IMR-90 (cell line): ENCODE data around the gene SPTB. TPM values are rescaled to one million over a fixed set of nuclear protein-coding genes. Genes with fewer than 3 reads are reported as not detected.

ENCODE experiments used
- ATAC-seq: fragments of 200-7000 bp; cut with Tn5 transposase; 2 replicates; pipeline ENCODE4 v1.9.1; 2020; ENCODE audit warnings: low read depth, mild to moderate bottlenecking, moderate library complexity
- BruUV-seq: library from RNA; stranded (reverse); fragments of 400-500 nt; replicated peaks from 2 replicates; lab custom pipeline; 2021; lab: Mats Ljungman, UMichigan
- CTCF ChIA-PET: fragments of 300-600 bp; formaldehyde crosslinking; extraction: SDS; loops from one replicate; lab custom pipeline; 2021; ENCODE audit warnings: antibody characterized with exemption; lab: Yijun Ruan, JAX
- POLR2A ChIA-PET: fragments of 300-600 bp; sonication (Branson Sonifier 250); formaldehyde crosslinking; loops from one replicate; lab custom pipeline; 2022; ENCODE audit warnings: antibody characterized with exemption; ENCODE audit not compliant: unreplicated experiment; lab: Charles Lee
- DNase-seq: peaks from one replicate; pipeline ENCODE4 v3.0.0; 2013
- H2AFZ ChIP-seq: replicated peaks from 2 replicates; pipeline ENCODE3; 2013; ENCODE audit warnings: low read length, mild to moderate bottlenecking; ENCODE audit not compliant: poor library complexity
- H2AK5ac ChIP-seq: 2 replicates; pipeline ENCODE4 v1.6.1; 2013; ENCODE audit warnings: low read depth, low read length, inconsistent platforms
- H2AK9ac ChIP-seq: replicated peaks from 2 replicates; pipeline ENCODE3; 2013; ENCODE audit warnings: mild to moderate bottlenecking, low read depth, low read length, moderate library complexity; ENCODE audit not compliant: poor library complexity
- H2BK120ac ChIP-seq: 2 replicates; pipeline ENCODE4 v1.6.1; 2013; ENCODE audit warnings: low read depth, low read length, inconsistent platforms
- H2BK15ac ChIP-seq: 3 replicates; pipeline ENCODE4 v1.6.1; 2013; ENCODE audit warnings: low read depth, low read length, inconsistent platforms
- H2BK20ac ChIP-seq: 2 replicates; pipeline ENCODE4 v1.6.1; 2013; ENCODE audit warnings: low read depth, mild to moderate bottlenecking, inconsistent platforms, low read length, moderate library complexity
- H2BK5ac ChIP-seq: 2 replicates; pipeline ENCODE4 v1.6.1; 2013; ENCODE audit warnings: mild to moderate bottlenecking, low read depth, low read length, inconsistent platforms; ENCODE audit not compliant: poor library complexity, severe bottlenecking
- H3K14ac ChIP-seq: replicated peaks from 2 replicates; pipeline ENCODE4 v1.6.1; 2013; ENCODE audit warnings: low read depth, low read length, inconsistent platforms
- H3K18ac ChIP-seq: 2 replicates; pipeline ENCODE4 v1.6.1; 2013; ENCODE audit warnings: low read depth, low read length, control low read depth
- H3K23ac ChIP-seq: 2 replicates; pipeline ENCODE4 v1.6.1; 2013; ENCODE audit warnings: low read depth, low read length, inconsistent platforms
- H3K27ac ChIP-seq: 2 replicates; pipeline ENCODE4 v1.5.1; 2013; ENCODE audit warnings: mild to moderate bottlenecking, control low read depth, low read length; ENCODE audit not compliant: insufficient read depth
- H3K27me3 ChIP-seq: 2 replicates; pipeline ENCODE4 v1.6.1; 2013; ENCODE audit warnings: low read length; ENCODE audit not compliant: control insufficient read depth, insufficient read depth
- H3K36me3 ChIP-seq: 2 replicates; pipeline ENCODE4 v1.6.1; 2013; ENCODE audit warnings: low read length, mixed read lengths; ENCODE audit not compliant: control insufficient read depth, insufficient read depth
- H3K4ac ChIP-seq: 2 replicates; pipeline ENCODE4 v1.6.1; 2013; ENCODE audit warnings: low read depth, low read length, inconsistent platforms
- H3K4me1 ChIP-seq: 2 replicates; pipeline ENCODE4 v1.6.1; 2013; ENCODE audit warnings: low read length, mixed read lengths; ENCODE audit not compliant: control insufficient read depth, insufficient read depth
- H3K4me2 ChIP-seq: 2 replicates; pipeline ENCODE4 v1.6.1; 2013; ENCODE audit warnings: low read depth, mild to moderate bottlenecking, control low read depth, low read length, moderate library complexity
- H3K4me3 ChIP-seq: 2 replicates; pipeline ENCODE4 v1.5.1; 2013; ENCODE audit warnings: low read depth, mild to moderate bottlenecking, control low read depth, low read length, moderate library complexity; ENCODE audit not compliant: insufficient read depth
- H3K56ac ChIP-seq: 2 replicates; pipeline ENCODE4 v1.6.1; 2013; ENCODE audit warnings: low read length, inconsistent platforms; ENCODE audit not compliant: insufficient read depth; ENCODE audit errors: extremely low read depth
- H3K79me1 ChIP-seq, 2 experiments: 2 replicates each; pipeline ENCODE4 v1.6.1; 2013; ENCODE audit warnings: low read length in 2 of 2, inconsistent platforms in 1 of 2, low read depth in 1 of 2
- H3K9ac ChIP-seq: 2 replicates; pipeline ENCODE4 v1.6.1; 2013; ENCODE audit warnings: low read depth, low read length, control low read depth
- H3K9me1 ChIP-seq: 2 replicates; pipeline ENCODE4 v1.6.1; 2013; ENCODE audit warnings: low read length, inconsistent platforms; ENCODE audit not compliant: insufficient read depth
- H3K9me3 ChIP-seq: 2 replicates; pipeline ENCODE4 v1.6.1; 2013; ENCODE audit warnings: low read length; ENCODE audit not compliant: control insufficient read depth, insufficient read depth
- H4K20me1 ChIP-seq: 2 replicates; pipeline ENCODE4 v1.6.1; 2013; ENCODE audit warnings: low read length, inconsistent platforms; ENCODE audit not compliant: insufficient read depth
- H4K5ac ChIP-seq: 2 replicates; pipeline ENCODE4 v1.6.1; 2013; ENCODE audit warnings: mild to moderate bottlenecking, low read depth, low read length, control low read depth
- H4K8ac ChIP-seq, 2 experiments: 2 replicates each; pipeline ENCODE4 v1.6.1; 2013; ENCODE audit warnings: low read depth in 2 of 2, low read length in 2 of 2, control low read depth in 1 of 2, inconsistent platforms in 1 of 2
- H4K91ac ChIP-seq: 2 replicates; pipeline ENCODE4 v1.6.1; 2013; ENCODE audit warnings: low read depth, low read length, inconsistent platforms; ENCODE audit not compliant: insufficient read depth
- CHD1 ChIP-seq: IDR thresholded peaks from 2 replicates; pipeline ENCODE4 v1.6.1; 2012; ENCODE audit warnings: low read depth, low read length, improper control_type of control experiment
- WGBS, 2 experiments: methylation state at CpG; one replicate each; pipeline versions ENCODE4 v1.1.5 to v1.1.7; 2013; ENCODE audit warnings: missing lambda C conversion rate in 2 of 2; ENCODE audit not compliant: insufficient read length in 1 of 2; ENCODE audit errors: extremely low coverage in 2 of 2; 5-methylcytosine and 5-hydroxymethylcytosine counted together
- dilution Hi-C: fragments of 300-500 bp; cut with HindIII; formaldehyde crosslinking; loops from one replicate; pipeline ENCODE4 v1.14.3; 2018; ENCODE audit warnings: low sequenced_read_pairs; ENCODE audit not compliant: unreplicated experiment
- in situ Hi-C: fragments of 300-500 bp; cut with MboI; formaldehyde crosslinking; loops from 3 replicates; pipeline ENCODE4 v1.14.3; 2019; ENCODE audit warnings: low sequenced_read_pairs, inconsistent platforms, mixed read lengths
- intact Hi-C: fragments of 100-400 bp; cut with micrococcal nuclease; formaldehyde crosslinking; loops from 2 replicates; pipeline ENCODE4 v1.10.0; 2022
- polyA plus RNA-seq, 3 experiments: library from polyadenylated mRNA; depleted of rRNA; stranded (reverse); fragments of >200 nt; gene quantifications; 2 replicates each; pipeline ENCODE4 v1.2.3, GENCODE V29; 2012; ENCODE audit warnings: low replicate concordance in 1 of 3
- total RNA-seq: library from RNA; depleted of rRNA; stranded (reverse); fragments of >200 nt; gene quantifications from 2 replicates; pipeline ENCODE4 v1.2.3, GENCODE V29; 2012

SPTB gene
- total and polyA plus RNA-seq, 2 of the 4 experiments (the other 2 are of a cell fraction): under 0.01 to 0.07 TPM

- POLR2A ChIA-PET: no interaction called here
- dilution Hi-C loops: no loop called here
These were observed 168.7 kb downstream of the SPTB start for GRCh38 chr14:64711039-64711438.

More at GRCh38 chr14:64711039-64711438, 168.7 kb downstream of the SPTB start:
- Histone ChIP-seq H3K4me3 (no peak overlapping the region), H3K14ac (no peak overlapping the region), H3K23ac (no peak overlapping the region), H2BK15ac (no peak overlapping the region), H2AK5ac (no peak overlapping the region), H3K4ac (no peak overlapping the region), H2AK9ac (no peak overlapping the region), H3K4me2 (no peak overlapping the region), H3K4me1 (peaks cover 4% of the 10 kb centered on the region; the same call in 1 of the 2 replicates), H3K18ac (no peak overlapping the region), H3K27ac (no peak overlapping the region), H4K8ac (no peak overlapping the region), H3K36me3 (no peaks in the 10 kb centered on the region), H3K56ac (no peak overlapping the region), H3K9me1 (peaks cover 7% of the 10 kb centered on the region), H2BK20ac (no peak overlapping the region), H2BK120ac (no peak overlapping the region), H2AFZ (no peak overlapping the region), H3K9me3 (peaks cover 7% of the 10 kb centered on the region), H4K20me1 (peaks cover 23% of the 10 kb centered on the region), H3K79me1 (peaks cover 6 to 33% of the 10 kb centered on the region in 2 experiments), H4K91ac (no peak overlapping the region), H3K9ac (no peak overlapping the region), H4K5ac (no peak overlapping the region), H2BK5ac (no peak overlapping the region), H3K27me3 (no peaks in the 10 kb centered on the region; the same call in 1 of the 2 replicates)
- ATAC-seq (no peak), DNase-seq (no peak)
- CTCF ChIA-PET: no interaction called here
- in situ Hi-C loops (no loop called here), intact Hi-C loops (no loop called here)
- TF ChIP-seq CHD1: no peak
- no TSS peak for BruUV-seq
- WGBS, 2 experiments: no CpG with 5 or more reads among the region's 5 CpGs
